Measurements from ENCODE around the gene MYLK2.

Gene MYLK2

GRCh38 chr20:31857861-31858759 is 39.0 kb downstream of the MYLK2 start:
- TF ChIP-seq ZBTB7A (IDR thresholded peaks at IDR 0.05; ENCODE audit: low read depth), result no peak
- TF ChIP-seq TEAD4 (IDR thresholded peaks at IDR 0.05), result no peak
- no peak for TF ChIP-seq CREB1 (IDR thresholded peaks at IDR 0.05; ENCODE audit: low read depth)
- TF ChIP-seq TCF12 (IDR thresholded peaks at IDR 0.05; ENCODE audit: low read depth), result no peak
- no peak for TF ChIP-seq CEBPB (IDR thresholded peaks at IDR 0.05)
- no peak for TF ChIP-seq NFIC (IDR thresholded peaks at IDR 0.05)
- TF ChIP-seq RAD21 (IDR thresholded peaks at IDR 0.05; ENCODE audit: low read depth), result no peak
- TF ChIP-seq MAX (IDR thresholded peaks at IDR 0.05), result no peak
- no peak for TF ChIP-seq USF1 (IDR thresholded peaks at IDR 0.05)
- TF ChIP-seq TAF1 (IDR thresholded peaks at IDR 0.05; ENCODE audit: low read depth), result no peak
- no peak for TF ChIP-seq REST (IDR thresholded peaks at IDR 0.05; ENCODE audit: low read depth)
- TF ChIP-seq EGR1 (IDR thresholded peaks at IDR 0.05), result no peak
- TF ChIP-seq EP300 (IDR thresholded peaks at IDR 0.05; ENCODE audit: borderline replicate concordance), result no peak

- TF ChIP-seq NFIC (IDR thresholded peaks at IDR 0.05) (no peak), EGR1 (IDR thresholded peaks at IDR 0.05) (no peak), FOXM1 (IDR thresholded peaks at IDR 0.05; ENCODE audit: borderline replicate concordance, low read depth) (no peak), MAX (IDR thresholded peaks at IDR 0.05) (no peak), ZBTB7A (IDR thresholded peaks at IDR 0.05; ENCODE audit: low read depth) (no peak), EP300 (IDR thresholded peaks at IDR 0.05; ENCODE audit: borderline replicate concordance) (no peak), RAD21 (IDR thresholded peaks at IDR 0.05; ENCODE audit: low read depth) (no peak), TEAD4 (IDR thresholded peaks at IDR 0.05) (no peak), YY1 (IDR thresholded peaks at IDR 0.05; ENCODE audit: low read depth) (no peak), USF1 (IDR thresholded peaks at IDR 0.05) (no peak)
Observed at GRCh38 chr20:31858760-31859083, 39.6 kb downstream of the MYLK2 start.

GRCh38 chr20:31859266-31859997 is 40.3 kb downstream of the MYLK2 start:
- TF ChIP-seq USF1 (IDR thresholded peaks at IDR 0.05) (no peak), RAD21 (IDR thresholded peaks at IDR 0.05; ENCODE audit: low read depth) (no peak), MAX (IDR thresholded peaks at IDR 0.05) (no peak), TEAD4 (IDR thresholded peaks at IDR 0.05) (no peak)

- TF ChIP-seq YY1 (IDR thresholded peaks at IDR 0.05; ENCODE audit: low read depth), result no peak
Observed at GRCh38 chr20:31859998-31860380, 40.8 kb downstream of the MYLK2 start.

GRCh38 chr20:31860390-31861134 is 41.4 kb downstream of the MYLK2 start:
- TF ChIP-seq CREB1 (IDR thresholded peaks at IDR 0.05; ENCODE audit: low read depth) (no peak), TAF1 (IDR thresholded peaks at IDR 0.05; ENCODE audit: low read depth) (no peak), REST (IDR thresholded peaks at IDR 0.05; ENCODE audit: low read depth) (no peak)

Measured in Ishikawa (cell line).